ENCODE data around the gene CD244.
"Not testable (repeated sequence)": the region's sequence is repeated elsewhere in the genome, so short reads cannot be mapped to it uniquely, and the experiment has no call there.

Gene CD244

DNA sequence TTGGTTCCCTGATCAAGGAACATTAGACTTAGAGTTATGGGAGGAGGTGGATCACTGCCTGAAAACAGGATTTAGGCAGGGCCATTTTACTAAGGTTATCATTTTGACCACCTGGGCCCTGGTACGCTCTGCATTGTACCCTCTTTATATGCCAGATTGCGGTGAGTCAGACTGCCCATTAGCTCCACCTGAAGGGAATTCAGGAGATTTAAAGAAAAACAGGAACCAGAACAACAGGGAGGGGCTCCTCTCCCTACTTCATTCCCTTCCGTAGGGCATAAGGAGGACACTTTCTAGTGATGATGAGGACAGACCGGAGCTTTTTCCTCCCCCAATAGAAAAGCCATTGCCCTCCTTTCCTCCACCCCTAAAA is 42.9 kb upstream of the CD244 start:
- TF ChIP-seq, protein P1, sequence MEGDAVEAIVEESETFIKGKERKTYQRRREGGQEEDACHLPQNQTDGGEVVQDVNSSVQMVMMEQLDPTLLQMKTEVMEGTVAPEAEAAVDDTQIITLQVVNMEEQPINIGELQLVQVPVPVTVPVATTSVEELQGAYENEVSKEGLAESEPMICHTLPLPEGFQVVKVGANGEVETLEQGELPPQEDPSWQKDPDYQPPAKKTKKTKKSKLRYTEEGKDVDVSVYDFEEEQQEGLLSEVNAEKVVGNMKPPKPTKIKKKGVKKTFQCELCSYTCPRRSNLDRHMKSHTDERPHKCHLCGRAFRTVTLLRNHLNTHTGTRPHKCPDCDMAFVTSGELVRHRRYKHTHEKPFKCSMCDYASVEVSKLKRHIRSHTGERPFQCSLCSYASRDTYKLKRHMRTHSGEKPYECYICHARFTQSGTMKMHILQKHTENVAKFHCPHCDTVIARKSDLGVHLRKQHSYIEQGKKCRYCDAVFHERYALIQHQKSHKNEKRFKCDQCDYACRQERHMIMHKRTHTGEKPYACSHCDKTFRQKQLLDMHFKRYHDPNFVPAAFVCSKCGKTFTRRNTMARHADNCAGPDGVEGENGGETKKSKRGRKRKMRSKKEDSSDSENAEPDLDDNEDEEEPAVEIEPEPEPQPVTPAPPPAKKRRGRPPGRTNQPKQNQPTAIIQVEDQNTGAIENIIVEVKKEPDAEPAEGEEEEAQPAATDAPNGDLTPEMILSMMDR (IDR thresholded peaks at IDR 0.05; ENCODE audit: poor library complexity, severe bottlenecking), result no peak
- Histone ChIP-seq H3K4me3 (ENCODE audit: severe bottlenecking) (no peak overlapping the region), H3K36me3 (ENCODE audit: low read depth) (no peaks in the 10 kb centered on the region), H3K27me3 (ENCODE audit: insufficient read depth, poor library complexity, severe bottlenecking) (no peaks in the 10 kb centered on the region), H3K27ac (ENCODE audit: poor library complexity, severe bottlenecking) (no peak overlapping the region), H3K4me1 (ENCODE audit: insufficient read depth, poor library complexity, severe bottlenecking) (no peaks in the 10 kb centered on the region), H3K9me3 (ENCODE audit: severe bottlenecking) (no peaks in the 10 kb centered on the region)
- no peak for DNase-seq (ENCODE audit: low spot score)
- ATAC-seq (ENCODE audit: low read depth), result no peak

DNA sequence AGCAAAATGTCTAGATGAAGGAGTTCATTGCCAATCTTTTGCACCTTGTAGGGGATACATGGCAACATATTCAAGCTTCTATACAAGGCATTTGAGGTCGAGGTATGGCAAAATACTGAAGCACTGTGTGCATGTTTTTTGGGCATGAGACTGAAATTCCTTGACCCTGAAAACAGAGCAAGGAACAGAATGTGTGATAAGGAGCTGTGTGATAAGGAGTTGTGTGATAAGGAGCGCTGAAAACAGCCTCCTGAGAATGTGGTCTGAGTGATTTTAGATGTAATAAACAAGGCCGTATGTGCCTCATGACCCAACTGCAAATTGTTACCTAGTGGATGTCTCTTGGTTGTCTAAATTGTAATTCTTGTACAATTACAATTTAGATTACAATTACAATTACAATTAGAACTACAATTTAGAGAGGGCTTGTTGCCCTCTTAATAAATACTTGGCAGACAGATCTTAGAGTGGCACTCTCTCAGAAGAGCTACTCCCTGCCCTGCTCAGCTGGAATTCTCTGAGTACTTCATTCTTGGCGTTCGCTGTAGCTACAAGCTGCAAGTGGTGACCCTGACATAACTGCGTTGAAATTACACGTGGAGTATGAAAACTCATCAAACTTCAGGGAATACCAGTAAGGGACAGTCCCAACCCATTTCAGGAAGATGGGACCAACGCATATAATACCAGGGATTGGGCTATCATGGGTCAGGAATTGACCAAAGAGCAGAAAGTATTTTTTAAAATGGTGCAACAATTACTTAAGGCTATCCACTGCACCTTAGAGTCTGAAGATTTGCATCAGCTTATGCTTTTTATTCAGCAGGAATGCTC is 42.3 kb upstream of the CD244 start:
- no peaks in the 10 kb centered on the region for H3K9me3 ChIP-seq (ENCODE audit: severe bottlenecking)
- TF ChIP-seq, protein P1 (IDR thresholded peaks at IDR 0.05; ENCODE audit: poor library complexity, severe bottlenecking), result no peak
- no peaks in the 10 kb centered on the region for H3K4me1 ChIP-seq (ENCODE audit: insufficient read depth, poor library complexity, severe bottlenecking)
- no peaks in the 10 kb centered on the region for H3K36me3 ChIP-seq (ENCODE audit: low read depth)
- H3K4me3 ChIP-seq (ENCODE audit: severe bottlenecking), result no peak overlapping the region
- ATAC-seq (ENCODE audit: low read depth) (no peak), DNase-seq (ENCODE audit: low spot score) (no peak)
- no peak overlapping the region for H3K27ac ChIP-seq (ENCODE audit: poor library complexity, severe bottlenecking)
- H3K27me3 ChIP-seq (ENCODE audit: insufficient read depth, poor library complexity, severe bottlenecking), result no peaks in the 10 kb centered on the region

DNA sequence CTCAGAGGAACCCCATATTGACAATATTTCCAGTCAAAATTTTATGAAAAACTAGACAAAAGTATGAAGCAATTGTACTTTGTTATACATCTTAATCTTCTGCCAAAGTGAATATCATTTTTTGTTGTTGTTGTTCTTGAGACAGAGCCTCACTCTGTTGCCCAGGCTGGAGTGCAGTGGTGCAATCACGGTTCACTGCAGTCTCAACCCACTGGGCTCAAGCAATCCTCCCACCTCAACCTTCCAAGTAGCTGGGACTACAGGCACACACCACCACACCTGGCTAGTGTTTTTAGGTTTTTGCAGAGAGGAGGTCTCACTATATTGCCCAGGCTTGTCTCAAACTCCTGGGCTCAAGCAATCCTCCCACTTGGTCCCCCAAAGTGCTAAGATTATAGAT is 39.6 kb upstream of the CD244 start:
- DNase-seq (ENCODE audit: low spot score); H3K9me3 ChIP-seq (ENCODE audit: severe bottlenecking); ATAC-seq (ENCODE audit: low read depth); H3K36me3 ChIP-seq (ENCODE audit: low read depth); H3K27me3 ChIP-seq (ENCODE audit: insufficient read depth, poor library complexity, severe bottlenecking); H3K4me1 ChIP-seq (ENCODE audit: insufficient read depth, poor library complexity, severe bottlenecking); H3K27ac ChIP-seq (ENCODE audit: poor library complexity, severe bottlenecking); H3K4me3 ChIP-seq (ENCODE audit: severe bottlenecking): not testable (repeated sequence)

DNA sequence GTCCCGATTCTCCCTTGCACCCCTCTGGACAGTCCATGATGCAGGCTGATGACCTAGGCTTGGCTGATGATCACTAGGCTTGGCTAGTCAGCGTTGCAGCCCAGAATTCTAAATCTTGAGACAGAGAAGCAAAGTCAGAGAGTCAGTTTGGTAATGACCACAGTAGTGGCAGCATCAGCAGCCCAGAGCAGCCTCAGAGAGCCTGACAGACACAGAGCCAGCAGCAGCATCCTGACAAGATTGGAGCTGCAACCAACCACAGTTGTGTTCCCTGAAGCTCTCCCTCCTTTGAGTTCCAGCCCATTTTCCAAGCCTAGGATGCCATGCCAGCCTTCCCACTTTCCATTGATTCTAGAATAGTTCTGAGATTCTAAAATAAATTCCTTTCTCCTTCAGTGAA is 39.1 kb upstream of the CD244 start:
- ATAC-seq (ENCODE audit: low read depth), result no peak
- DNase-seq (ENCODE audit: low spot score), result no peak
- no peaks in the 10 kb centered on the region for H3K36me3 ChIP-seq (ENCODE audit: low read depth)
- H3K27me3 ChIP-seq (ENCODE audit: insufficient read depth, poor library complexity, severe bottlenecking), result no peaks in the 10 kb centered on the region
- no peaks in the 10 kb centered on the region for H3K9me3 ChIP-seq (ENCODE audit: severe bottlenecking)
- no peaks in the 10 kb centered on the region for H3K4me1 ChIP-seq (ENCODE audit: insufficient read depth, poor library complexity, severe bottlenecking)
- TF ChIP-seq, protein P1 (IDR thresholded peaks at IDR 0.05; ENCODE audit: poor library complexity, severe bottlenecking), result no peak
- no peak overlapping the region for H3K27ac ChIP-seq (ENCODE audit: poor library complexity, severe bottlenecking)
- H3K4me3 ChIP-seq (ENCODE audit: severe bottlenecking), result no peak overlapping the region

DNA sequence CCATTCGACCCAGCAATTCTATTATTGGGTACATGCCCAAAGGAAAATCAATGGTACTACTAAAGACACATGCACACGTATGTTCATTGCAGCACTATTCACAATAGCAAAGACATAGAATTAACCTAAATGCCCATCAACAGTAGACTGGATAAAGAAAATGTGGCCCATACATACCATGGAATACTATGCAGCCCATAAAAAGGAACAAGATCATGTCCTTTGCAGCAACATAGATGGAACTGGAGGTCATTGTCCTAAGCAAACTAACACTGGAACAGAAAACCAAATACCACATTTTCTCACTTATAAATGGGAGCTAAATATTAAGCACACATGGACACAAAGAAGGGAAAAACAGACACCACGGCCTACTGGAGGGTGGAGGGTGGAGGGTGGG is 38.0 kb upstream of the CD244 start:
- H3K9me3 ChIP-seq (ENCODE audit: severe bottlenecking); H3K4me3 ChIP-seq (ENCODE audit: severe bottlenecking); ATAC-seq (ENCODE audit: low read depth); H3K36me3 ChIP-seq (ENCODE audit: low read depth); H3K4me1 ChIP-seq (ENCODE audit: insufficient read depth, poor library complexity, severe bottlenecking); H3K27me3 ChIP-seq (ENCODE audit: insufficient read depth, poor library complexity, severe bottlenecking); DNase-seq (ENCODE audit: low spot score); H3K27ac ChIP-seq (ENCODE audit: poor library complexity, severe bottlenecking): not testable (repeated sequence)

DNA sequence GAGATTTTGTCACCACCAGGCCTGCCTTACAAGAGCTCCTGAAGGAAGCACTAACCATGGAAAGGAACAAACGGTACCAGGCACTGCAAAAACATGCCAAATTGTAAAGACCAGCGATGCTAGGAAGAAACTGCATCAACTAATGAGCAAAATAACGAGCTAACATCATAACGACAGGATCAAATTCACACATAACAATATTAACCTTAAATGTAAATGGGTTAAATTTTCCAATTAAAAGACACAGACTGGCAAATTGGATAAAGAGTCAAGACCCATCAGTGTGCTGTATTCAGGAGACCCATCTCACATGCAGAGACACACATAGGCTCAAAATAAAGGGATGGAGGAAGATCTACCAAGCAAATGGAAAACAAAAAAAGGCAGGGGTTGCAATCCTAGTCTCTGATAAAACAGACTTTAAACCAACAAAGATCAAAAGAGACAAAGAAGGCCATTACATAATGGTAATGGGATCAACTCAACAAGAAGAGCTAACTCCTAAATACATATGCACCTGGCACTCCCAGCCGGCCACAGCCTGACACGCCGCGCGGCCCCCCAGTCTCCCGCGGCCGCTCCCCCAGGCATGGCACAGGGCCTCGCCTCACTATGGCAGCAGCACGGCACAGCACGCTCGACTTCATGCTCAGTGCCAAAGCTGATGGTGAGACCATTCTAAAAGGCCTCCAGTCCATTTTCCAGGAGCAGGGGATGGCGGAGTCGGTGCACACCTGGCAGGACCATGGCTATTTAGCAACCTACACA is 31.9 kb upstream of the CD244 start:
- H3K27ac ChIP-seq (ENCODE audit: poor library complexity, severe bottlenecking); DNase-seq (ENCODE audit: low spot score); ATAC-seq (ENCODE audit: low read depth); H3K36me3 ChIP-seq (ENCODE audit: low read depth); H3K4me3 ChIP-seq (ENCODE audit: severe bottlenecking); H3K9me3 ChIP-seq (ENCODE audit: severe bottlenecking); H3K4me1 ChIP-seq (ENCODE audit: insufficient read depth, poor library complexity, severe bottlenecking); H3K27me3 ChIP-seq (ENCODE audit: insufficient read depth, poor library complexity, severe bottlenecking): not testable (repeated sequence)
